Left lung (tissue), 10 donors: ENCODE data around the gene FMNL2. TPM values are rescaled to one million over a fixed set of nuclear protein-coding genes. Genes with fewer than 3 reads are reported as not detected.

Experiments
- ATAC-seq: fragments of 200-7000 bp; cut with Tn5 transposase; one replicate; pipeline ENCODE4 v1.9.1; 2020; ENCODE audit warnings: moderate library complexity
- DNase-seq, 4 donors: peaks; one replicate each; pipeline ENCODE4 v3.0.0-alpha.2; 2013 to 2020
- H3K27ac ChIP-seq, 2 donors: fragments of 200-600 bp; sonication (generic) in 1 of 2; one replicate each; pipeline versions ENCODE4 v1.5.0 to v1.8.0; 2020 to 2021
- H3K27me3 ChIP-seq, 2 donors: fragments of 200-600 bp; sonication (generic) in 1 of 2; one replicate each; pipeline versions ENCODE4 v1.5.0 to v1.8.0; 2020 to 2021
- H3K36me3 ChIP-seq, 2 donors: fragments of 200-600 bp; sonication (generic) in 1 of 2; one replicate each; pipeline versions ENCODE4 v1.5.0 to v1.8.0; 2020 to 2021
- H3K4me1 ChIP-seq, 2 donors: fragments of 200-600 bp; one replicate each; pipeline ENCODE4 v1.8.0; 2021
- H3K4me3 ChIP-seq, 2 donors: fragments of 200-600 bp; sonication (generic) in 1 of 2; one replicate each; pipeline versions ENCODE4 v1.5.0 to v1.8.0; 2020 to 2021; ENCODE audit warnings: mild to moderate bottlenecking in 1 of 2
- H3K9me3 ChIP-seq, 2 donors: fragments of 200-600 bp; sonication (generic) in 1 of 2; one replicate each; pipeline versions ENCODE4 v1.5.0 to v1.8.0; 2020 to 2021
- CTCF ChIP-seq, 2 donors: fragments of 200-600 bp; sonication (generic) in 1 of 2; IDR thresholded peaks; one replicate each; pipeline versions ENCODE4 v1.5.0 to v1.8.0; 2021; ENCODE audit warnings: antibody characterized with exemption in 2 of 2
- intact Hi-C, 2 donors: fragments of 100-400 bp; cut with DNase I; formaldehyde crosslinking; loops; one replicate each; pipeline versions ENCODE4 v1.11.2 to v1.14.2; 2022
- polyA plus RNA-seq, 6 donors: library from polyadenylated mRNA; unstranded; fragments of 120-200 nt; gene quantifications; one replicate each; pipeline ENCODE4 v1.2.1, GENCODE V29; 2013; ENCODE audit not compliant: insufficient read length in 6 of 6
- total RNA-seq, 2 donors: library from RNA; stranded (reverse); fragmentation: NEBNext Ultra II Directional; extraction: Animal tissue kit (Norgen Biotek cat#: 25700); gene quantifications; one replicate each; pipeline ENCODE4 v1.2.1, GENCODE V29; 2021
- donor health status: DM: no; HTN: yes; CAD: no.
- donor health status: DM: no; HTN: no; CAD: no.

FMNL2 gene
- total and polyA plus RNA-seq, 8 donors, result 36.3 to 90.0 (median 77.7) TPM

- no peak for TF ChIP-seq CTCF (IDR thresholded peaks at IDR 0.05)
- Histone ChIP-seq H3K27me3 (no peaks in the 10 kb centered on the region), H3K9me3 (no peaks in the 10 kb centered on the region), H3K27ac (no peak overlapping the region), H3K36me3 (no peaks in the 10 kb centered on the region), H3K4me1 (no peaks in the 10 kb centered on the region), H3K4me3 (no peak overlapping the region)
- DNase-seq, result no peak
- no peak for ATAC-seq
- intact Hi-C loops, result no loop called here
These were observed 175.0 kb downstream of the FMNL2 start for GRCh38 chr2:152509772-152510491.

- ATAC-seq, result peak; percentile 42
- TF ChIP-seq CTCF (IDR thresholded peaks at IDR 0.05), result no peak
These were observed 175.6 kb downstream of the FMNL2 start for GRCh38 chr2:152510621-152511020.

GRCh38 chr2:152511981-152512380 is 177.0 kb downstream of the FMNL2 start:
- H3K4me1 ChIP-seq, result no peaks in the 10 kb centered on the region
- peak; percentile 77 for ATAC-seq
- no peaks in the 10 kb centered on the region for H3K27me3 ChIP-seq
- H3K36me3 ChIP-seq, result no peaks in the 10 kb centered on the region
- intact Hi-C loops, result no loop called here
- no peak overlapping the region for H3K27ac ChIP-seq
- no peaks in the 10 kb centered on the region for H3K9me3 ChIP-seq
- DNase-seq, result no peak
- no peak overlapping the region for H3K4me3 ChIP-seq
- no peak for TF ChIP-seq CTCF (IDR thresholded peaks at IDR 0.05)

More at GRCh38 chr2:152510621-152511020, 175.6 kb downstream of the FMNL2 start:
- Histone ChIP-seq H3K4me3 (no peak overlapping the region), H3K36me3 (no peaks in the 10 kb centered on the region), H3K27ac (no peak overlapping the region), H3K27me3 (no peaks in the 10 kb centered on the region), H3K4me1 (no peaks in the 10 kb centered on the region), H3K9me3 (no peaks in the 10 kb centered on the region)
- intact Hi-C loops, result no loop called here
- no peak for DNase-seq

- ATAC-seq (no peak), DNase-seq (no peak)
- H3K27ac ChIP-seq, result no peak overlapping the region
- H3K27me3 ChIP-seq, result no peaks in the 10 kb centered on the region
- H3K4me3 ChIP-seq, result no peak overlapping the region
- no peaks in the 10 kb centered on the region for H3K9me3 ChIP-seq
- no peaks in the 10 kb centered on the region for H3K4me1 ChIP-seq
- TF ChIP-seq CTCF (IDR thresholded peaks at IDR 0.05), result no peak
- intact Hi-C loops, result no loop called here
- no peaks in the 10 kb centered on the region for H3K36me3 ChIP-seq
These were observed 178.1 kb downstream of the FMNL2 start for GRCh38 chr2:152513029-152513428.

GRCh38 chr2:152513681-152514080 is 178.7 kb downstream of the FMNL2 start:
- Histone ChIP-seq H3K36me3 (no peaks in the 10 kb centered on the region), H3K4me3 (no peak overlapping the region), H3K27me3 (no peaks in the 10 kb centered on the region), H3K27ac (no peak overlapping the region), H3K4me1 (no peaks in the 10 kb centered on the region), H3K9me3 (no peaks in the 10 kb centered on the region)
- ATAC-seq (no peak), DNase-seq (no peak)
- intact Hi-C loops, result no loop called here
- TF ChIP-seq CTCF (IDR thresholded peaks at IDR 0.05), result no peak
